Activated CD4-positive, alpha-beta T cell treated with anti-CD3 and anti-CD28 coated beads for 36 hours (primary cell): ENCODE results near the gene STAT3. TPM values are rescaled to one million over a fixed set of nuclear protein-coding genes. Genes with fewer than 3 reads are reported as not detected.
A peak's percentile ranks its signal among the peaks of the same experiment; 100 is the strongest.
"Not testable (repeated sequence)": the region's sequence is repeated elsewhere in the genome, so short reads cannot be mapped to it uniquely, and the experiment has no call there.

ENCODE experiments used
- ATAC-seq: fragments of 200-7000 bp; cut with Tn5 transposase; one replicate; pipeline ENCODE4 v1.10.0; 2021; ENCODE audit warnings: mild to moderate bottlenecking, moderate library complexity
- CTCF ChIA-PET: fragments of 350-600 bp; sonication (Branson Sonifier 250); formaldehyde crosslinking; loops from one replicate; lab custom pipeline; 2021; ENCODE audit warnings: antibody characterized with exemption; lab: Charles Lee
- POLR2A ChIA-PET: fragments of 350-600 bp; sonication (Branson Sonifier 250); formaldehyde crosslinking; loops from one replicate; lab custom pipeline; 2021; ENCODE audit warnings: antibody characterized with exemption, inconsistent platforms; lab: Charles Lee
- DNase-seq: peaks from one replicate; pipeline ENCODE4 v3.0.0-alpha.2; 2020
- H3K27ac Mint-ChIP-seq: one replicate; pipeline ENCODE4 v1.8.0; 2021; ENCODE audit warnings: mixed read lengths
- H3K27me3 Mint-ChIP-seq: one replicate; pipeline ENCODE4 v1.8.0; 2021; ENCODE audit warnings: mixed read lengths
- H3K36me3 Mint-ChIP-seq: one replicate; pipeline ENCODE4 v1.8.0; 2021; ENCODE audit warnings: low read depth, mixed read lengths
- H3K4me1 Mint-ChIP-seq: one replicate; pipeline ENCODE4 v1.8.0; 2021; ENCODE audit warnings: mixed read lengths
- H3K4me3 Mint-ChIP-seq: one replicate; pipeline ENCODE4 v1.8.0; 2021; ENCODE audit warnings: mild to moderate bottlenecking, moderate library complexity, mixed read lengths
- H3K9me3 Mint-ChIP-seq: one replicate; pipeline ENCODE4 v1.8.0; 2021; ENCODE audit warnings: low read depth, mixed read lengths
- intact Hi-C, 2 experiments: fragments of 100-400 bp; cut with DNase I in 1 of 2; cut with micrococcal nuclease in 1 of 2; formaldehyde crosslinking; loops; one replicate each; pipeline versions ENCODE4 v1.14.2 to v1.15.1; 2022 to 2024; cut with DNase I, micrococcal nuclease
- total RNA-seq, 2 experiments: library from RNA; stranded (reverse); gene quantifications; one replicate each; pipeline ENCODE4 v1.2.3, GENCODE V29; 2021

STAT3 gene
- total RNA-seq, 2 experiments from 2014 or later: 332 to 345 TPM

- H3K36me3 Mint-ChIP-seq: peaks cover 70% of the 10 kb centered on the region
- CTCF ChIA-PET: interaction anchor here (0.8 to 3.7 kb wide), 4 partner anchors 8 to 220 kb away, joined by 3 to 17 read pairs (median 4); no protein-coding TSS in a partner anchor
- no peaks in the 10 kb centered on the region for H3K9me3 Mint-ChIP-seq
- no peak for DNase-seq
- no peaks in the 10 kb centered on the region for H3K27me3 Mint-ChIP-seq
- H3K4me1 Mint-ChIP-seq: peaks cover 49% of the 10 kb centered on the region
- ATAC-seq: no peak
- H3K4me3 Mint-ChIP-seq: no peak overlapping the region
- POLR2A ChIA-PET: interaction anchor here (1.2 kb wide), 1 partner anchor 8 kb away, joined by 5 read pairs; no protein-coding TSS in a partner anchor
- intact Hi-C loops: no loop called here
- no peak overlapping the region for H3K27ac Mint-ChIP-seq
Measured at GRCh38 chr17:42304187-42305030, 83.8 kb downstream of the STAT3 start.

DNA sequence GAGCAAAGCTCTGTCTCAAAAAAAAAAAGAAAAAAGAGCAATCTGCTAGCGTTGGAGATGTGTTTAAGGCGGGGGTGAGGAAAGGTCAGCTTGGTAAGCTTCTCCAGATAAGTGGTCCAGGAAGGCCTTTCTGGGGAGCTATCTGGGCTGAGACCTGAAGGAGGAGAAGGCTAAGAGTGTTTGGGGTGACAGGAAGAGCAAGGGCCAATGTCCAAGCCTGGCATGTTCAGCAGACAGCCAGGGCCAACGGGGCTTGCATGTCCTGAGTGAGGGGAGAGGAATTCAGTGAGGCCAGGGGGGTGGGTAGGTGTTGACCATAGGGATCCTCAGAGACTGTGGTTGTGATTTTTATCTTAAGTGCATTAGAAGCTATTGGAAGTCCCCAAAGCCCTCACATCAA, 84.5 kb downstream of the STAT3 start:
- ATAC-seq (no peak), DNase-seq (no peak)
- peak overlapping the region; percentile 14 for H3K27ac Mint-ChIP-seq
- H3K4me3 Mint-ChIP-seq: no peak overlapping the region
- ChIA-PET POLR2A (interaction anchor here (0.6 to 1.6 kb wide), 4 partner anchors 9 to 59 kb away, joined by 3 to 6 read pairs (median 4); no protein-coding TSS in a partner anchor), CTCF (interaction anchor here (1.0 to 3.7 kb wide), 3 partner anchors 9 to 102 kb away, joined by 3 to 17 read pairs (median 3); no protein-coding TSS in a partner anchor)
- peaks cover 68% of the 10 kb centered on the region for H3K36me3 Mint-ChIP-seq
- no peaks in the 10 kb centered on the region for H3K9me3 Mint-ChIP-seq
- intact Hi-C loops: no loop called here
- H3K27me3 Mint-ChIP-seq: no peaks in the 10 kb centered on the region
- peaks cover 42% of the 10 kb centered on the region for H3K4me1 Mint-ChIP-seq

GRCh38 chr17:42301022-42301421, 87.2 kb downstream of the STAT3 start:
- H3K9me3 Mint-ChIP-seq: no peaks in the 10 kb centered on the region
- POLR2A ChIA-PET: no interaction called here
- ATAC-seq (no peak), DNase-seq (no peak)
- no peak overlapping the region for H3K27ac Mint-ChIP-seq
- H3K4me1 Mint-ChIP-seq: peaks cover 20% of the 10 kb centered on the region
- intact Hi-C loops: no loop called here
- peaks cover 54% of the 10 kb centered on the region for H3K36me3 Mint-ChIP-seq
- no peaks in the 10 kb centered on the region for H3K27me3 Mint-ChIP-seq
- no peak overlapping the region for H3K4me3 Mint-ChIP-seq
- CTCF ChIA-PET: interaction anchor here (0.8 to 3.7 kb wide), 3 partner anchors 12 to 106 kb away, joined by 3 to 17 read pairs (median 4); no protein-coding TSS in a partner anchor

DNA sequence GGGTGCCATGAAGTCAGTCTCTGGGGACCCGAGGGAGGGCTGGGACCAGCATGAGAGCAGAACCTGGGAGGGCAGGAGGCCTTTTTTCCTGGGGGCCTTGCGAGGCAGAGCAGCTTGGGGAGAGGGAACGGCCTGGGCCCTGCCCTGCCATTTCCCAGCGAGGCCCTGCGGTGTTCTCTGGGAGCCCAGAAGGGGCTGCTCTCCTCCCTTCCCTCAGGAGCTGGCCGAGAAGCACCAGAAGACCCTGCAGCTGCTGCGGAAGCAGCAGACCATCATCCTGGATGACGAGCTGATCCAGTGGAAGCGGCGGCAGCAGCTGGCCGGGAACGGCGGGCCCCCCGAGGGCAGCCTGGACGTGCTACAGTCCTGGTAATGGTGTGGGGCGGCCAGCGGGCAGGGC, 88.3 kb downstream of the STAT3 start:
- ATAC-seq, H3K27ac Mint-ChIP-seq, DNase-seq, H3K4me3 Mint-ChIP-seq, CTCF ChIA-PET, POLR2A ChIA-PET, intact Hi-C loops, H3K9me3 Mint-ChIP-seq, H3K27me3 Mint-ChIP-seq: not testable (repeated sequence)
- Mint-ChIP-seq H3K4me1 (peaks cover 20% of the 10 kb centered on the region), H3K36me3 (peaks cover 59% of the 10 kb centered on the region)

GRCh38 chr17:42299361-42299760, 88.9 kb downstream of the STAT3 start:
- intact Hi-C loops: not testable (repeated sequence)

GRCh38 chr17:42297775-42298174, 90.5 kb downstream of the STAT3 start:
- H3K9me3 Mint-ChIP-seq, intact Hi-C loops, H3K4me3 Mint-ChIP-seq, DNase-seq, H3K27ac Mint-ChIP-seq, POLR2A ChIA-PET, ATAC-seq, H3K27me3 Mint-ChIP-seq: not testable (repeated sequence)
- CTCF ChIA-PET: interaction anchor here (0.6 to 1.6 kb wide), 2 partner anchors 76 to 104 kb away, joined by 3 to 9 read pairs; no protein-coding TSS in a partner anchor
- peaks cover 19% of the 10 kb centered on the region for H3K4me1 Mint-ChIP-seq
- peaks cover 56% of the 10 kb centered on the region for H3K36me3 Mint-ChIP-seq

More at GRCh38 chr17:42299361-42299760, 88.9 kb downstream of the STAT3 start:
- H3K4me3 Mint-ChIP-seq, POLR2A ChIA-PET, CTCF ChIA-PET, H3K27ac Mint-ChIP-seq, DNase-seq, H3K27me3 Mint-ChIP-seq, ATAC-seq, H3K9me3 Mint-ChIP-seq: not testable (repeated sequence)
- H3K4me1 Mint-ChIP-seq: peaks cover 17% of the 10 kb centered on the region
- peaks cover 58% of the 10 kb centered on the region for H3K36me3 Mint-ChIP-seq

DNA sequence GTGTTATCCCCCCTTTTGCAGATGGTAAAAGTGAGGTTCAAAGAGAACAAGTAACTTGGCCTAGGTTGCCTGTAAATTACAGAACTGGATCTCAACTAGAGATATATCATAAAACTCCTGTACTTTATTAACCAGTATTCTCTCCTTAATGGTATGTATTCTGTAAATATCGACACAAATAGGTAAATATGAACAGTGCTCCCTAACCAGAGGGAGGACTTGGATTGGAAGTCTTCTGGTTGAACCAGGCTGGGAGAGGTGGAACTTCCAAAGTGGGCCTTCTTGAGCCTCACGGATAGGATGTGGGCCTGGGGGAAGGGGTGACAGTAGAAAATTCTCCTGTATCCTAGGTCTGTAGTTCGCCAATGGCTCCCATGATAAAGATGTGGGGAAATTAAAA, 92.2 kb downstream of the STAT3 start:
- DNase-seq (no peak), ATAC-seq (no peak)
- H3K4me1 Mint-ChIP-seq: peaks cover 33% of the 10 kb centered on the region
- H3K9me3 Mint-ChIP-seq: no peaks in the 10 kb centered on the region
- H3K36me3 Mint-ChIP-seq: peaks cover 57% of the 10 kb centered on the region
- intact Hi-C loops: no loop called here
- H3K4me3 Mint-ChIP-seq: no peak overlapping the region
- H3K27ac Mint-ChIP-seq: no peak overlapping the region
- ChIA-PET CTCF (interaction anchor here (0.8 to 1.6 kb wide), 2 partner anchors 74 to 102 kb away, joined by 4 to 9 read pairs; partner anchors contain the start of gene GHDC), POLR2A (interaction anchor here (0.7 kb wide), 1 partner anchor 48 kb away, joined by 4 read pairs; no protein-coding TSS in a partner anchor)
- no peaks in the 10 kb centered on the region for H3K27me3 Mint-ChIP-seq

DNA sequence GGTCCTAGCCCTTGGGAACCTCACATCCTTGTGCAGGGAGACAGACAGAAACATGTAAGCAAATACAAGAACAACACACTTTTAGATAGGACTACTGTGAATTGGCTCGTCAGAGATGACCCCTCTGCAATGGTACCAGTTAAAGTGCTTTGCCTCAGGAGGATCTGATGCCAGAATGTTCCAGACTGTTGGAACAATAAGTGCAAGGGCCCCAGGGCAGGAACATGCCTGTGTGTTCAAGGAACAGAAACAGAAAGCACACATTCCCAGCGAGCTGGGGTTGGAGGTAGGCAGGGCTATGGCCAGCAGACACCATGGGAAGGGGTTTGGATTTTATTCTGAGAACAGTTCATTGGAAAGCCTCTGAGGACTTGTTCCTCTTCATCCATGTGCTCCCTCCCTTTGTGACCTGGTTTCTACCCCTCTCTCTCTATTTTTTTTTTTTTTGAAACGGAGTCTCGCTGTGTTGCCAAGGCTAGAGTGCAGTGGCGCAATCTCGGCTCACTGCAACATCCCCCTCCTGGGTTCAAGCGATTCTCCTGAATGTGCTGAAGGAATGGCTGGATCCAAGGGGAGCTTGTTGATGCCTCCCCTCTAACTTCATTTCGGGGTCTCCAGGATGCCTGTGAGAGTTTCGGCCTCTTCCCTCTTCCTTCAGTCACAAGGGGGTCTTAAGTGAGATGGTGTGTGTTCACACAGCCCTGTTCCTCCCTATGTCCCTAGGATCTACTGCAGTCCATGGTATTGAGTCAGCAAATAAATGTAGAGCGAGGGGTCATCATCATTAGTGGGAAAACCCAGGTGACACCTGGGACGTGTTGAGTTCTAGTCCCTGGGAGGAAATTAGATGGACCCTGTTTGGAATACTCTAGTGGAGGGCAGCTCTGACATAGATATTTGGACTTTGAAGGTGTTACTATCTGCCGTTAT, 93.5 kb downstream of the STAT3 start:
- H3K27me3 Mint-ChIP-seq: no peaks in the 10 kb centered on the region
- H3K4me1 Mint-ChIP-seq: peaks cover 44% of the 10 kb centered on the region
- H3K27ac Mint-ChIP-seq: peak overlapping the region; percentile 82
- H3K36me3 Mint-ChIP-seq: peaks cover 67% of the 10 kb centered on the region
- intact Hi-C loops: no loop called here
- no peaks in the 10 kb centered on the region for H3K9me3 Mint-ChIP-seq
- POLR2A ChIA-PET: interaction anchor here (0.6 kb wide), 1 partner anchor 259 kb away, joined by 3 read pairs; no protein-coding TSS in a partner anchor
- H3K4me3 Mint-ChIP-seq: no peak overlapping the region
- DNase-seq (no peak), ATAC-seq (no peak)
- CTCF ChIA-PET: interaction anchor here (9.3 kb wide), 1 partner anchor 72 kb away, joined by 55 read pairs; no protein-coding TSS in a partner anchor

GRCh38 chr17:42291129-42291528, 97.1 kb downstream of the STAT3 start:
- ChIA-PET POLR2A (interaction anchor here (0.8 to 5.4 kb wide), 2 partner anchors 19 to 42 kb away, joined by 3 to 44 read pairs; no protein-coding TSS in a partner anchor), CTCF (interaction anchor here (0.6 to 9.3 kb wide), 4 partner anchors 11 to 68 kb away, joined by 3 to 55 read pairs (median 3); no protein-coding TSS in a partner anchor)
- Mint-ChIP-seq H3K9me3 (no peaks in the 10 kb centered on the region), H3K27me3 (no peaks in the 10 kb centered on the region), H3K4me3 (peak overlapping the region; percentile 81), H3K27ac (peak overlapping the region; percentile 96), H3K4me1 (peaks cover 56% of the 10 kb centered on the region), H3K36me3 (peaks cover 77% of the 10 kb centered on the region)
- intact Hi-C loops: no loop called here
- ATAC-seq: no peak
- no peak for DNase-seq

GRCh38 chr17:42290577-42290976, 97.7 kb downstream of the STAT3 start:
- intact Hi-C loops: no loop called here
- Mint-ChIP-seq H3K4me3 (peak overlapping the region; percentile 81), H3K36me3 (peaks cover 72% of the 10 kb centered on the region), H3K4me1 (peaks cover 59% of the 10 kb centered on the region), H3K27me3 (no peaks in the 10 kb centered on the region), H3K9me3 (no peaks in the 10 kb centered on the region), H3K27ac (peak overlapping the region; percentile 96)
- no peak for DNase-seq
- CTCF ChIA-PET: interaction anchor here (1.0 to 9.3 kb wide), 7 partner anchors 13 to 130 kb away, joined by 3 to 55 read pairs (median 3); no protein-coding TSS in a partner anchor
- ATAC-seq: no peak
- POLR2A ChIA-PET: interaction anchor here (0.8 to 5.4 kb wide), 3 partner anchors 19 to 68 kb away, joined by 3 to 44 read pairs (median 5); no protein-coding TSS in a partner anchor
